ENCODE measurements around the gene MAD1L1. TPM values are rescaled to one million over a fixed set of nuclear protein-coding genes. Genes with fewer than 3 reads are reported as not detected.

MAD1L1 gene
- polyA plus RNA-seq, 2 donors, result 18.0 to 24.9 TPM

- H3K27ac ChIP-seq (ENCODE audit: low read depth in 2 of 2, low read length in 1 of 2), result no peak overlapping the region
- no peaks in the 10 kb centered on the region for H3K27me3 ChIP-seq (ENCODE audit: control insufficient read depth in 1 of 2, insufficient read depth in 2 of 2, low read length in 2 of 2)
- no peak overlapping the region for H3K4me3 ChIP-seq (ENCODE audit: low read depth in 1 of 2, low read length in 2 of 2)
- H3K4me1 ChIP-seq (ENCODE audit: control insufficient read depth in 2 of 2, insufficient read depth in 2 of 2, low read length in 1 of 2), result peaks cover 0 to 2% of the 10 kb centered on the region in 2 donors
- no peaks in the 10 kb centered on the region for H3K9me3 ChIP-seq (ENCODE audit: control insufficient read depth in 2 of 2, insufficient read depth in 1 of 2, low read depth in 1 of 2, low read length in 1 of 2)
- peaks cover 0 to 9% of the 10 kb centered on the region in 2 donors for H3K36me3 ChIP-seq (ENCODE audit: control insufficient read depth in 2 of 2, insufficient read depth in 2 of 2, low read length in 1 of 2)
- 90 to 91% methylated on average over 30 of the region's 30 CpGs for WGBS, 2 donors
Measured at GRCh38 chr7:1956611-1957470, 275.9 kb downstream of the MAD1L1 start.

DNA sequence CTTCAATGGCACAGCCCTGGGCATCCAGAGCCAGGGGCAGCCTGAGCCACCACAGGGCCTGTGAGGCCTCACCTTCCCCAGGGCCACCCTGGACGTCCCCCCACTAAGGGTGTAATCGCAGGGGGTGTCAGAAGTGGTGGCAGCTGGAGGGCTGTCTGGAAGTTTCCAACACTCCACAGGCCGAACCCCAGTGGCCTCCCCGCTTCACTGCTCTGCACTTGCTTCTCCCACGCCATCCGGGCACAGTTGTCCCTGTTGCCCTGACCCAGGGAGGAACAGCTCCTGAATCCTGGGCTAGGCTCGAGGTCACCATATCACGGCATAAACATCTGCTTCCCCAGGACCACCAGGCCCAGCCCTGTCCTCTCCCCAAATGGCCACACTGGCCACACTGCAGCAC lies 276.6 kb downstream of the MAD1L1 start:
- no peak overlapping the region for H3K27ac ChIP-seq (ENCODE audit: low read depth in 2 of 2, low read length in 1 of 2)
- H3K36me3 ChIP-seq (ENCODE audit: control insufficient read depth in 2 of 2, insufficient read depth in 2 of 2, low read length in 1 of 2), result peaks cover 0 to 9% of the 10 kb centered on the region in 2 donors
- no peaks in the 10 kb centered on the region for H3K27me3 ChIP-seq (ENCODE audit: control insufficient read depth in 1 of 2, insufficient read depth in 2 of 2, low read length in 2 of 2)
- peaks cover 0 to 2% of the 10 kb centered on the region in 2 donors for H3K4me1 ChIP-seq (ENCODE audit: control insufficient read depth in 2 of 2, insufficient read depth in 2 of 2, low read length in 1 of 2)
- WGBS, 2 donors, result 92 to 93% methylated on average over 8 of the region's 8 CpGs
- no peak overlapping the region for H3K4me3 ChIP-seq (ENCODE audit: low read depth in 1 of 2, low read length in 2 of 2)
- H3K9me3 ChIP-seq (ENCODE audit: control insufficient read depth in 2 of 2, insufficient read depth in 1 of 2, low read depth in 1 of 2, low read length in 1 of 2), result no peaks in the 10 kb centered on the region

DNA sequence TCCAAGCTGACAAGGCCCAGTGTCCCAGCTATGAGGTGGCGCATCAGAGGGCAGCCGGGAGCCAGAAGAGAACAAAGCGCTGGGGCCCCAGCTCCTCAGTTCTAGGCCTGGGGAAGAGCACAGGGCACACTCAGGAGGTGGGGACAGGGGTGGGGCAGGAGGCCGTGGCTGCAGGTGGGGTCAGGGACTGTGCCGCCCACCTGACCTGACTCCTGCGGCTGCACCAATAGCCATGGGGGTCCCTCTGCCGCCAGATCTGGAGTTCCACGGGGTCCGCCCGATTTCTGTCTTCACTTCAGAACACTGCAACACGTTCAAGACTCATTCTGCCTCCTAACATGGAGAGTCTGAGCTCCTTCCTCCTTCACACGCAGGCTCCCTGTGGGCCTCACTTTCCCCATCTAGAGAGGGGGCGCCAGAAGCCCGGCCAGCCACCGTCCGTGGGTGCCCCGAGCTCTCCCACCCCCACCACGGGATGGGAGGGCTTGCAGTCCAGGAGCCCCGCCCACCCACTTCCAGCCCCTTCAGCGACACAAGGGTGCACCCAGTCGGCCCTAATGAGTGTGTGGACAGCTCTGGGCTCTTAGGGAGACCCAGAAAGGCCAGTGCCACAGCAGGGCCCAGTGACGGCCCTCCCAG lies 278.3 kb downstream of the MAD1L1 start:
- H3K36me3 ChIP-seq (ENCODE audit: control insufficient read depth in 2 of 2, insufficient read depth in 2 of 2, low read length in 1 of 2), result peaks cover 0 to 13% of the 10 kb centered on the region in 2 donors
- no peak overlapping the region for H3K4me3 ChIP-seq (ENCODE audit: low read depth in 1 of 2, low read length in 2 of 2)
- no peak overlapping the region for H3K27ac ChIP-seq (ENCODE audit: low read depth in 2 of 2, low read length in 1 of 2)
- no peaks in the 10 kb centered on the region for H3K27me3 ChIP-seq (ENCODE audit: control insufficient read depth in 1 of 2, insufficient read depth in 2 of 2, low read length in 2 of 2)
- peaks cover 0 to 2% of the 10 kb centered on the region in 2 donors for H3K4me1 ChIP-seq (ENCODE audit: control insufficient read depth in 2 of 2, insufficient read depth in 2 of 2, low read length in 1 of 2)
- no peaks in the 10 kb centered on the region for H3K9me3 ChIP-seq (ENCODE audit: control insufficient read depth in 2 of 2, insufficient read depth in 1 of 2, low read depth in 1 of 2, low read length in 1 of 2)
- 82 to 84% methylated on average over 22 of the region's 22 CpGs for WGBS, 2 donors

DNA sequence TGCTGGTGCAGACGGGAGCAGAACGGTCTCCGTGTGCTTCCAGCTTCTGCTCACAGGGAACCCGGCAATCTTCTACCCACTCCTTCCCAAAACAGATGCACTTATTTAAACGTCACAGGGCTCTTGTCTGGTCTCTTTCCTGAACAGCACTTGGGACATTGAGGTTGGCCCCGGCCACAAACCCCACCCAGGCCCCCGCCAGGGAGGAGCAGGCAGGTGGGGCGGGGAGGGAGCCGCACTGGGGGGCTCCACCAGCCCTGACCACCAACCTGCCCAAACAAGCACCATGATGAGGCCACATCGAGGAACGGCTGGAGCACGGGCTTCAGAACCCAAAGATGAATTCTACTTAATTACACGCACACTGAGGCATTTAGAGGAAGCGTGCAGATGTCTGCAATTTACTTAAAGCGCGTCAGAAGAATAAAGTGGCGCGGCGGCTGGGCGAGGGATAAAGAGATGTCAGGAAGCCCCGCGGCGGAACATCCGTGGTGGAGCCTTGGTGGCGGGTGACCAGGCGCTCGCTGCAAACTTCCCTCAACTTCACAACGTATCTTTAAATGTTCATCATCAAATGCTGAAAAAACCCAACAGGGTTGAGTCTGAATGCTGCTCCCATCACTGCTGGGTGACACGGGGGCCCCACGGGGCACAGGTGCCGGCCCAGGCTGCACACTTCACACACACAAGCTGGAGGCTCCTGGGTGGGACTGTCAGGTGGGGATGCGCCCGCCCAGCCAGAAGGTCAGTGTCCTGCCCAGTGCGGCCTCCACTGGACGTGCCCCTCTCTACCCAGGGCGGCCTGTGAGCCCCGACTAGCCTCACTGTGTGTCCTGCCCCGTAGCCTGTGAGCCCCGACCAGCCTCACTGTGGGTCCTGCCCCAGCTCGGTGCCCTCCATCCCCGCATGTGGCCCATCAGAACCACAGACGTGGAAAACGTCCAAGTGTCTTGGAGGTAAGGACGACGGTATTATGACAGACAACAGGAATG lies 279.2 kb downstream of the MAD1L1 start:
- Histone ChIP-seq H3K27me3 (ENCODE audit: control insufficient read depth in 1 of 2, insufficient read depth in 2 of 2, low read length in 2 of 2) (no peaks in the 10 kb centered on the region), H3K4me3 (ENCODE audit: low read depth in 1 of 2, low read length in 2 of 2) (no peak overlapping the region)
- 93 to 94% methylated on average over 44 to 45 of the region's 45 CpGs for WGBS, 2 donors

DNA sequence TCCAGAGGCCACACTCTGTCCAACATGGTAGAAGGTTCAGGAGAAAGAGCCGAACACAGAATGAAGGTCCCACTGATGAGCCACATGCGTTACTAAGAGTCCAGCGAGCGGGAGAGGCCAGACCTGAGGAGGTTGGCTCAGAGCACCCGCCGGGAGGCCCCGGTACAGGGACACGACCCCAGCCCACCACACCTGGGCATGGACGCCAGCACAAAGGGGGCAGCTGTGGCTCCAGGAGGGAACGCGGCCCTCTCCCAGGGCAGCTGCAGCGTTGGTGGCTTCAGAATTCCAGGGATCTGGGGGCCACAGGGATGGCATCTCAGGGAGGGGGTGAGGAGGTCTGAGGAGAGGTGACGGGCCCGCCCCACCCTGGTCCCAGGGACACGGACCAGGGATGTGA lies 280.0 kb downstream of the MAD1L1 start:
- no peak overlapping the region for H3K4me3 ChIP-seq (ENCODE audit: low read depth in 1 of 2, low read length in 2 of 2)
- WGBS, 2 donors, result 94 to 96% methylated on average over 11 to 15 of the region's 15 CpGs

More for the DNA sequence above, 279.2 kb downstream of the MAD1L1 start:
- Histone ChIP-seq H3K9me3 (ENCODE audit: control insufficient read depth in 2 of 2, insufficient read depth in 1 of 2, low read depth in 1 of 2, low read length in 1 of 2) (no peaks in the 10 kb centered on the region), H3K27ac (ENCODE audit: low read depth in 2 of 2, low read length in 1 of 2) (no peak overlapping the region), H3K36me3 (ENCODE audit: control insufficient read depth in 2 of 2, insufficient read depth in 2 of 2, low read length in 1 of 2) (peaks cover 0 to 13% of the 10 kb centered on the region in 2 donors), H3K4me1 (ENCODE audit: control insufficient read depth in 2 of 2, insufficient read depth in 2 of 2, low read length in 1 of 2) (peaks cover 0 to 2% of the 10 kb centered on the region in 2 donors)

GRCh38 chr7:1952169-1952760 lies 280.5 kb downstream of the MAD1L1 start:
- Histone ChIP-seq H3K27me3 (ENCODE audit: control insufficient read depth in 1 of 2, insufficient read depth in 2 of 2, low read length in 2 of 2) (no peaks in the 10 kb centered on the region), H3K4me1 (ENCODE audit: control insufficient read depth in 2 of 2, insufficient read depth in 2 of 2, low read length in 1 of 2) (peaks cover 0 to 1% of the 10 kb centered on the region in 2 donors), H3K36me3 (ENCODE audit: control insufficient read depth in 2 of 2, insufficient read depth in 2 of 2, low read length in 1 of 2) (peaks cover 0 to 11% of the 10 kb centered on the region in 2 donors), H3K9me3 (ENCODE audit: control insufficient read depth in 2 of 2, insufficient read depth in 1 of 2, low read depth in 1 of 2, low read length in 1 of 2) (no peaks in the 10 kb centered on the region), H3K27ac (ENCODE audit: low read depth in 2 of 2, low read length in 1 of 2) (no peak overlapping the region), H3K4me3 (ENCODE audit: low read depth in 1 of 2, low read length in 2 of 2) (no peak overlapping the region)
- WGBS, 2 donors, result 95 to 97% methylated on average over 28 of the region's 28 CpGs

More for the DNA sequence above, 280.0 kb downstream of the MAD1L1 start:
- peaks cover 0 to 13% of the 10 kb centered on the region in 2 donors for H3K36me3 ChIP-seq (ENCODE audit: control insufficient read depth in 2 of 2, insufficient read depth in 2 of 2, low read length in 1 of 2)
- no peaks in the 10 kb centered on the region for H3K27me3 ChIP-seq (ENCODE audit: control insufficient read depth in 1 of 2, insufficient read depth in 2 of 2, low read length in 2 of 2)
- H3K27ac ChIP-seq (ENCODE audit: low read depth in 2 of 2, low read length in 1 of 2), result no peak overlapping the region
- no peaks in the 10 kb centered on the region for H3K9me3 ChIP-seq (ENCODE audit: control insufficient read depth in 2 of 2, insufficient read depth in 1 of 2, low read depth in 1 of 2, low read length in 1 of 2)
- peaks cover 0 to 2% of the 10 kb centered on the region in 2 donors for H3K4me1 ChIP-seq (ENCODE audit: control insufficient read depth in 2 of 2, insufficient read depth in 2 of 2, low read length in 1 of 2)

DNA sequence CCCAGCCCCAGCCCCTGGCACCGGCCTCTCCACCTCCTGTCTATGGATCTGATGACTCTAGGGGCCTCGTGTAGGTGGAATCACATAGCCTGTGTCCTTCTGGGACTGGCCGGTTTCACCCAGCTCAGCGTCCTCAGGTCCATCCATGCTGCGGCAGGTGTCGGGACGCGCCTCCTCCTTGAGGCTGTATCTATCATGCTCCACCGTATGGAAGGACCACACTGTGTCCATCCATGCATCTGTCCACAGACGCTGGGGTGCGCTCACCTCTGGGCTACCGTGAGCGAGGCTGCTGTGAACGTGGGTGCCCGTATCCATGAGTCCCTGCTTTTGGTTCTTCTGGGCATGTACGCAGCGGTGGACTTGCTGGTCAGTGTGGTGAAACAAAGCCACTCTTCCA lies 281.1 kb downstream of the MAD1L1 start:
- H3K27ac ChIP-seq (ENCODE audit: low read depth in 2 of 2, low read length in 1 of 2), result no peak overlapping the region
- no peaks in the 10 kb centered on the region for H3K9me3 ChIP-seq (ENCODE audit: control insufficient read depth in 2 of 2, insufficient read depth in 1 of 2, low read depth in 1 of 2, low read length in 1 of 2)
- 90 to 91% methylated on average over 17 of the region's 17 CpGs for WGBS, 2 donors
- H3K36me3 ChIP-seq (ENCODE audit: control insufficient read depth in 2 of 2, insufficient read depth in 2 of 2, low read length in 1 of 2), result peaks cover 0 to 8% of the 10 kb centered on the region in 2 donors
- no peaks in the 10 kb centered on the region for H3K4me1 ChIP-seq (ENCODE audit: control insufficient read depth in 2 of 2, insufficient read depth in 2 of 2, low read length in 1 of 2)
- no peaks in the 10 kb centered on the region for H3K27me3 ChIP-seq (ENCODE audit: control insufficient read depth in 1 of 2, insufficient read depth in 2 of 2, low read length in 2 of 2)
- no peak overlapping the region for H3K4me3 ChIP-seq (ENCODE audit: low read depth in 1 of 2, low read length in 2 of 2)

- Histone ChIP-seq H3K36me3 (ENCODE audit: control insufficient read depth in 2 of 2, insufficient read depth in 2 of 2, low read length in 1 of 2) (peaks cover 0 to 8% of the 10 kb centered on the region in 2 donors), H3K27ac (ENCODE audit: low read depth in 2 of 2, low read length in 1 of 2) (no peak overlapping the region), H3K4me3 (ENCODE audit: low read depth in 1 of 2, low read length in 2 of 2) (no peak overlapping the region), H3K9me3 (ENCODE audit: control insufficient read depth in 2 of 2, insufficient read depth in 1 of 2, low read depth in 1 of 2, low read length in 1 of 2) (no peaks in the 10 kb centered on the region), H3K4me1 (ENCODE audit: control insufficient read depth in 2 of 2, insufficient read depth in 2 of 2, low read length in 1 of 2) (no peaks in the 10 kb centered on the region), H3K27me3 (ENCODE audit: control insufficient read depth in 1 of 2, insufficient read depth in 2 of 2, low read length in 2 of 2) (no peaks in the 10 kb centered on the region)
- 72 to 74% methylated on average over 10 of the region's 10 CpGs for WGBS, 2 donors
Measured at GRCh38 chr7:1951159-1951536, 281.6 kb downstream of the MAD1L1 start.

Measured in esophagus (tissue), 2 donors.